PC-9 (cell line): ENCODE results near the gene PTPRS.

Experiments used
- CTCF ChIP-seq: fragments of 200-600 bp; sonication (generic); conservative IDR thresholded peaks from 2 replicates; pipeline ENCODE4 v1.6.1; 2017; ENCODE audit warnings: mixed run types, antibody characterized with exemption, mild to moderate bottlenecking, moderate library complexity
- EZH2 ChIP-seq: fragments of 200-600 bp; sonication (generic); IDR thresholded peaks from 2 replicates; pipeline ENCODE4 v1.8.0; 2017; ENCODE audit warnings: antibody characterized with exemption, low read depth

GRCh38 chr19:5323475-5323811, 17.2 kb downstream of the PTPRS start:
- TF ChIP-seq CTCF (no peak), EZH2 (no peak)
